GM18502 (cell line): Measurements from ENCODE around the gene SHB.
A peak's percentile ranks its signal among the peaks of the same experiment; 100 is the strongest.

Source experiments
- ATAC-seq: cut with Tn5 transposase; IDR thresholded peaks from one replicate; pipeline ENCODE4 v1.9.1; 2021; ENCODE audit warnings: mild to moderate bottlenecking; ENCODE audit not compliant: unreplicated experiment, poor library complexity

The SHB gene

DNA sequence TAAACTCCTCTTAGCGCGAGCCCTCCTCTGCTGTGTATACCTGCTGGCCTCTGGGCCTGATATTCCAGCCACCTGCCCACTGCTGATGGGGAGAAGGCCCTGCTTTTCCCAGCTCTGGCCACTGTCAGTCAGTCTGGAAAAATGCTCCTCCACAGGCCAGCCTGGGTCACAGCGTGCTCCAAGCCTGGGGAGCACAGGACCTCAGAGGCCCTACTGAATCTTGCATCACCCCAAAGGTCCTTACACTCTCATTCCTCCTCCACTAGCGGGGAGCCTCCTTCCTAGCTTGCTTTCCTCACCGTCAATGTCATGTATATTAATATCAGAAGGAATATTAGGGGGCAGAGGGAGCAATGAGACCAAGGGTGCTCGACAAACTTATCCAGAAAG is 73.7 kb downstream of the SHB start:
- no peak for ATAC-seq

DNA sequence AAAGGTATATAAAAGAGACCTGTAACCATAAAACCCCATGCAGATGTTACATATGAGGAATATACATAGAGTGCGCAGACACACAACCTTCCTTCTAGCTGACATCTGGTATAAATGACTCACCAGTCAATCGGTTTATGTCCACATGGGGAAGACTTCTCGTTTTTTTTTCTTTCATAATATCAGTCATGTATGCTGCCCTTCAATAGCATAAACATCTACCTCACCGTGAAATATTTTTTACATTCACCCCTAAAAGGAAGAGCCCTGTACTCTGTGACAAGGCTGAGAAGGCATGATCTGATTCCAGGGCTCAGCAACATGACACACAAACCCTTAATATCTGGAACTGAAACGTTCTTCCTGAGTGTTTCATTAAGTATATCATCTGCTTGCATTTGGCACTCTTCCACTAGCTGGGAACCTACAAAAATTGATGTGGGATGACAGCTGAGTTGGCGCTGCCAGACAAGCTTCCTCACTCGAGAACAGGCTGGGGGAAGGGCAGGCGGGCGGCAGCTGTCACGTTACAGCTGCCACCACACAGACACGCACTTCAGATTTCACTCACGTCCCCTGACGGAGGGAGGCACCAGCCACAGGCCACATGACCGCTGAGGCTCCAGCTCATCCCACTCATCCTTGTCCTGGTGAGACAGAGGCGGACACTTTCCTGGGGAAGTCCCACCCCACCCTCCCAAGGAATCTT is 74.2 kb downstream of the SHB start:
- ATAC-seq, result peak; percentile 84

DNA sequence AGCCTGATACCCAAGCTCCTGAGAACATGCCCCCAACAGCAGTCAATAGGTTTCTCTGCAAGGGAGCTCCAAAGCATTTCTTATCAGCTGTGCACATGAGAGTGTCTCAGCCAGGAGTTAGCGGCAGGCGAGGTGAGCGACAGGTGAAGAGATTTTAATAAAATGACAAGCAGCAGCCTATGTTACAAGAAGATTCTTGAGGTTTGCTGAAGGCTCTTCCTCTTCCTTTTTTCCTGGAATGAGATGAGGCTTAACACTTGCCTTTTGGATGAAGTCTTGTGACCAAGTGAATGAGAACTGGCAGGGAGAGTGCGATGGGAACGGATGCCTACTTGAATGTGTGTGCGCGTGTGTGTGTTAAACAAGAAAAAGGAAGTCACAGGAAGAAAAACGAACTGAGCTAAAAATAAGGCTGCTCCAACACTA is 76.1 kb downstream of the SHB start:
- ATAC-seq, result no peak

DNA sequence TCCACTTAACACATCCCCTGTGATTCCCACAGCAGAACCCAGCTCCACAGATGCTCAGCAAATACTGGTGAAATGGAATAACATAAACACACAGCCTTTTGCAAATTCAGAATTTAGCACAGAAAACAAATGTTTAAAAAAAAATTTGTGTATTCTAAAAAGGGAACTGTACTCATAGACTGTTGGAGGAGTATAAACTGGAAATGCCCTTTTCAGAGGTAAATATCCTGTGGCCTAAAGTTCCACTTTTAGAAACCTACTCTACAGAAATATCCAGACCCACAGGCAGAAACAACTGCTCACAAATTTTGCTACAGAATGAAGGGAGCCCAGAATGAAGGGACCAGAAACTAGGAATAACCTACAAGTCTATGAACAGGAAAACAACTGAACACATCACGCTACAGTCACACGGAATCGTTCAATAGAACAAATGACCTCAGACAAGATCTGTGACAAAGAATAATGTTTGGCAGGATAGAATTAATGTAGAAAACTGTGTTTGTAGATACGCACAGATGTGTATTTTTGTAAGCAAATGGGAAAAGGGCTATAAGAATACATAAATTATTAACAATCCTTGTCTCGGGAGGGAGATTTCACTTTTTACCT is 78.5 kb downstream of the SHB start:
- no peak for ATAC-seq

DNA sequence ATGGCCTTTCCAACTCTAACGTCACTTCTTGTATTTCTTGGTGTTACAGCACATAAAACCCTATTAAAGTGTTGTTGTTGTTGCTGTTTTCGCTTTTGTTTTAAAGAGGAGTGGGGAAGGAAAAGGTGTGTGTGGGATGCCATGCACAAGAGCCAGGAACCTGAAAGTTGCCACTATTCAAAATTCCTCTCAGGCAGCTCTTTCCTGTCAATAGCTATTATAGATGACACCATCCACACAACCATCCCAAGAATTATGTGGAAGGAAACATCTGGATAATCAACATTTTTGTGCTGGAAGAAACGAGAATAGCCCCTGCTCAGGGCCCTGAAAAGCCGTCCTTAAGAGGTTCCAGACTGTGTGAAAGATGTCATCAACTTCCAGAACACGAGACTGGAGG is 79.3 kb downstream of the SHB start:
- ATAC-seq, result no peak

DNA sequence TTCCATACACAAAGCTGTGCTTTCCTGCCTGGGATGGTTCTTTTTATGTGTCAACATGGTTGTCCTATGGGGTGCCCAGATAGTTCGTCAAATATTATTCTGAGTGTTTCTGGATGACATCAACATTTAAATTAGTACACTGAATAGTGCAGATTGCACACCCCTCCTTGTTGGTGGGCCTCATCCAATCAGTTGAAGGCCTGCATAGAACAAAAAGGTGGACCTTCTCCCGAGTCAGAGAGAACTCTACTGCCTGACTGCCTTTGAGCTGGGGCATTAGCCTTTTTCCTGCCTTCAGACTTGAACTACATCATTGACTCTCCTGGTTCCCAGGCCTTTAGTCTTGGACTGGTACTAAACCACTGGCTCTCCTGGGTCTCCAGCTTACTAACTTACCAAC is 80.4 kb downstream of the SHB start:
- no peak for ATAC-seq

DNA sequence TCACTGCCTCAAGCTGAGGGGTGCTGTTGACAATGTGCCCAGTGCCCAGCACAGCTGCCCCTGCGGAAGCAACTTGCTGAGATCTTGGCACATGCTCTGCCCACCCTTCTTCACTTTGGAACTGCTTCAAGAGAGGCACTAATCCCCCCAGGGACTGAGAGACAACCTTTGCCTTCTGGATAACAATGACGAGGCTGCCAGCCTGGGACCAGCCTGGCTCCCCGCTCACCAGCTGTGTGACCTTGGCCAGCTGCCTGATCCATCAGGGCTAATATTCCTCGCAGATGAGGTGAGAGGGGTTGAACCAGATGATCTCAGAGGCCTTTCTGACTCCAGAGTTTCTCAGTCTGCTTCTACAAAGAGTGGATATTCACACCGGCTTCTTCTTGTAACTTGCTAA is 81.0 kb downstream of the SHB start:
- ATAC-seq, result no peak

DNA sequence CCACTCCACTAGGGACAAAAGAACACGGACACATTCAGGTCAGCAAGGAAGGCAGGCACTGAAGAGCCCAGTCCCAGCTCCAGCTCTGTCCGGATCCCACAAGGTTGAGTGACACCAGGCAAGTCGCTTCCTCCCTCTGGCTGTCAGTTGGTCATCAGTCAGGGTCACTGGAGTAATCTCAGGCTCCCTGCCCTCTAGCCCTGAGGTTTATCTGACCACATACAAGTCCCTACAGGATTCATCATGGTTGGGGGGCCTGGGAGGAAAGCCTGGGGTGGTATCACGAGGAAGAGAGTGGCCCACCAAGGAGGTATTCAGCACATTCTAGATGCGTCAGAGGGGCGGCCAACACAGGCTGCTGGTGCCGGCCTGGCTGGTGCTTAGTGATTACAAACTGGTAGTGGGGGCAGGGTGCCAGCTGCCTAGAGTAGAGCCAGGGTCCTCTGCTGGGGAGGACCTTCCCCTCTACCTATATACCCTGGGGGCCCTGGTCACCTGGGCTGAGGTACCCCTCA is 81.5 kb downstream of the SHB start:
- no peak for ATAC-seq

DNA sequence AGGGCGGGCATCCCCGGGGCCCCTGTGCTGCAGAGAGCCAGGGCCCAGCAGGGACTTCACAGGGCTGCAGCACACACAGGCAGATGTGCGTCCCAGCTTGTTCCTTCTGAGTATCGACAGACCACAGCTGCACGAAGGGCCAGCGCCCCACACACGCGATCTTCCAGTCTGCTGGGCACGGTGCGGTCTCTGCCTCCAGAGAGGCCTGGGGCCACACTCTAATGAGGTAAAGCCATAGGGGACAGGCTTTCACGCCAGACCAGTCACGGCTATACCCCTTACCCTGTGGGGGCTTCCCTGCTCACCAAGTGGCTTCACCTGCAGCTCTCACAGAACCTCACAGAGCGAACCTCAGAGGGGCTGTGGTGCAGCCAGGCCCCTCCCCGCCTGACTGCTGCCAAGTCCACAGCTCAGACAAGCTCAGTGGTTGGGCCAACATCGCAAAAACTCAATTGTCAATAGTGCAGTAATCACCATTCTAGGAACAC is 82.2 kb downstream of the SHB start:
- peak; percentile 71 for ATAC-seq

DNA sequence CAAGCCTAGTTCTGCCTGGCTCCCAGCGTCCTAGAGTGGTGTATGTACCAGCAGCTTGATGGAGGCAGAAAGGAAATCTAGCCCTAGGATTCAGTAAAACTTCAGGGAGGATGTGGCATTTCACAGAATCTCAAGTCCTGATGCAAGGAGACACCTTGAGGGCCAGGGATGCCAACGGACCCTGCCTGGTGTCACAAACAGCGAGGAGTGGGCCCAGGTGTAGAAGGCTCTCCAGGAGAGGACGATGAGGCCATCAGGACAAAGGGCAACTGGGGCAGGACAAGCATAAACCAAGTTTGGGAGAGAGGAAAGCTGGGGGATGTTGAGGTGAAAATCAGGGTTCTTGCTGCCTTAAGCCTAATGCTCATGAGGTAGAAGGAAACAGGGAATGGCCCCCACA is 83.0 kb downstream of the SHB start:
- no peak for ATAC-seq

DNA sequence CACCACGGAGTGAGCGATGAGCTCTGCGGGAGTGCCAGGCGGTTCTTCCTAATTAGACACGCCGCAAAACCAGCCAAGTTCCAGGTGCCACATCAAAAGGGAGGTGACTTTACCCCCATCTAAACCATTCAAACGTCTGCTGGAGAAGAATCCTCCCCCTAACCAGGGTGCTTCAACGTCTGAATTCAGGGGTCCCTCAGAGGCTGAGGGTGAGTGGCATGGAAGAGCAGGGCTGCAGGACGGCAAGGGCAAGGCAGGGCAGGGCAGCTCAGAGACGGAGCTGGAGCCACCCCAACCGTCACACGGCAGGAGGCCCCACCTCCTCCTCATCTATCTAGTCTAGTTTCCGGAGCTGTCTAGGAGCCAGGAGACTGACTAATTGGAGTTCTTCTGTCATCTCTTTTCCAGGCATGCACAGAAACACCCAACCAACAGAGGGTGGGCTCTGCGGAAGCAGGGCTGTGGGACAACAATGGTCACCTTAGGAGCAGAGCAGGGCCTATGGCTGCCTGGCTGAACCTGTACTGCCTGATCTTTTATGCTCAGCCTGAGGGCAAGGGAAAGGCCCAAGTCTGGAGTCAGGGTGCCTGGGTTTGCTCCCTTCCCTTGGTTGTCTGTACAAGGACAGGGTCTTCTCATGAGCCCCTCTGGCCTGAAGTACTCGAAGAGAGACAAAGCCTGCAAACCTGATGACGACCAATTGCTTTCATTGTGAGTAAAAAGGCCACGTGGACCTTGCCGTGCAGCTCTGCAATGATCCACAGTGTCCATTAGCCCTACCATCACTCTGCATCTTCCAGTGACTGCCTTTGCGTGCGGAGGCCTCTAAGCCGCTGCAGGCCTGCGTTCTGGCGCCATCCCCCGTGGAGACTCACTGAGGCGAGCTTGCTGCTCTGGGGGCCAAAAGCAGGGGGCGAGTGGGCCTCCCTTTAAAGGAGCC is 84.1 kb downstream of the SHB start:
- ATAC-seq, result no peak

DNA sequence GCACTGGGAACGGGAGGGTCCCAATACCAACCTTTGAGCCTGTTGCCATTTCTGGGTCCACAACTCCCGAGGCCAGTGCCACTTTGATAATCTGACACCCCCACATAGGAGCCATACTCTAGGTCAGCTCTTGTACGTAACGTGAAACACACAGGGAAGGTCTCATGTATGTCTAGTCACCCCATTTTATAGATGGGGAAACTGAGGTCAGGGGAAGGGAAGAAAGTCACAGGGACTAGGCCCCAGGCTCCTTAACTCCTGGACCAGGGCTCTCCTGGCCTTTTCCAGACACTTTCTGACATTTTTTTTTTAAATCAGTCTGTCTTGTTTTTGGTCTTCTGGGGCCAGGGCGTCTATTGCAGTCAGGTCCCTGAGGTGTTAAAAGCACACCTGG is 84.8 kb downstream of the SHB start:
- no peak for ATAC-seq

DNA sequence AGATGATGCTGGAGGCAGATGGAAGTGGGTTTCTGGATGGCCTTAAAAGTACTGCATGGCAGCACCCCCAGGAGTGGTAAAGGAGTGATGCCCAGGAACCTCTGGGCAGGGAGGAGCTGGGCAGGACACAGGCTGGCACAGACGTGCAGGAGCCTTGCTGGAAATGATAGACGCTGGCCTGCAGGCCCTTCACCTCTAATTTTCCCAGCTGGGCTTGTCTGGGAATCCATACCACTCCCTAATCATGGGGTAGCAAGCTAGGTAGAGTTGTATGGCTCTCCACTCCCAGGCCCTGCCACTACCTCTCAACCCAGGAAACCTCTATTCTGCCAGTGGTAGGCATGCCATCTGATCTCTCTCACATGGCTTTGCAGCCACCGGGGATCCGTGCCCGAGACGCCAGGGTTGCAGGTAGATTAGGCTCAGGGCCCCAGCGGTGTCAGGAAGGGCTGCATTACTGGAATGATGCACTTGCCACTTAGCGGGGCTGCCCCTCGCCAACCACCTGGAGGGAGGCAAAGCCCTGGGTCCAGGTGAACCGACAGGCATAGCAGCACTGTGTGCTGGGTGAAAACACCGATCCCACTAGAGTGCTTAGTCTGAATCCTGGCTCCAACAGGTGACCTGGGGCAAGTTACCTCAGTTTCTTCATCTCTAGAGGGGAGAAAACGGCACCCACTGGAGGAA is 85.5 kb downstream of the SHB start:
- ATAC-seq, result no peak

DNA sequence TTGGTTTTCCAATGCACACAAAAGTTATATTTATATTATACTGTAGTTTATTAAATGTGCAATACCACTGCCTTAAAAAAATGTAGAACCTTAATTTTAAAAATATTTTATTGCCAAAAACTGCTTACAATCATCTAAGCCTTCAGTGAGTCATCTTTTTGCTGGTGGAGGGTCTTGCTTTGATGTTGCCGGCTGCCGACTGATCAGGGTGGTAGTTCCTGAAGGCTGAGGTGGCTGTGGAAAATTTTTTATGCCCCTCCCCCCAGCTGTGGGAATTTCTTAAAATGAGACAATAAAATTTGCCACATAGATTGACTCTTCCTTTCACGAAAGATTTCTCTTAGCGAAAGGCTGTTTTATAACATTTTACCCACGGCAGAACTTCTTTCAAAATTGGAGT is 89.2 kb downstream of the SHB start:
- no peak for ATAC-seq

DNA sequence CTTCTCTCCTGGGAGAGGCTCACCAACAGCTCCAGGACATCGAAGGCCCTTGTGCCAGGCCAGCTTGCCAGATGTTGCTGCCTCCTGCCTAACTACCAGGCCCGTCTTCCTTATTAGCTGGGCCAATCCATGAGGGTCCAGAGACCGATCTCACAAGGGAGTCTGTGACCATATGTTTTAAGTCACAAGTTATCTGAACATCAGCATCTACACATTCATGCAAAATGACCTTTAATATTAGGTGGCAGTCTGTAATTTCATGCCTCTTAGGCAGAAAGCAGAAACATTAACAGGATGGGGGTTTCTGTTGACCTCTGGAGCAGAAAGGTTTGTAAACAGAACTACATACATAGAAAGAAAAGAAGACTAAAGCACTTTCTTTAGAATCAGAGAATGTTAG is 90.0 kb downstream of the SHB start:
- no peak for ATAC-seq

DNA sequence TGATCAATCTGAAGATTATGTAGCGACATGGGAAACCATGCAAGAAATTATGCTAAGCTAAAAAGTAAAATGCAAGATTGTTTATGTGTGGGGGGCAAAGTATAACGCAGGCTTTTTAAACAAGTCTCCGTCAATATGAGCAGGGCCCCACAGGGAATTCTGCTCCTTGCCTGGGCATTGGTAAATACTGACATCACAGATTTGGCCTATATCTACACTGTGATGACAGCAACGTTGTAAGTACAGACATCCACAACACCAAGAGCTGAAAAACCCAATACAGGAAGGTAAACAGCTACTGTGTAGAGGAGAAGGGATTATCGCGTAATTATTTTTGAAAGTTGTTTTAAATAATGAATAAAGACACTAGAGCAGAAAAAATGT is 90.6 kb downstream of the SHB start:
- no peak for ATAC-seq

DNA sequence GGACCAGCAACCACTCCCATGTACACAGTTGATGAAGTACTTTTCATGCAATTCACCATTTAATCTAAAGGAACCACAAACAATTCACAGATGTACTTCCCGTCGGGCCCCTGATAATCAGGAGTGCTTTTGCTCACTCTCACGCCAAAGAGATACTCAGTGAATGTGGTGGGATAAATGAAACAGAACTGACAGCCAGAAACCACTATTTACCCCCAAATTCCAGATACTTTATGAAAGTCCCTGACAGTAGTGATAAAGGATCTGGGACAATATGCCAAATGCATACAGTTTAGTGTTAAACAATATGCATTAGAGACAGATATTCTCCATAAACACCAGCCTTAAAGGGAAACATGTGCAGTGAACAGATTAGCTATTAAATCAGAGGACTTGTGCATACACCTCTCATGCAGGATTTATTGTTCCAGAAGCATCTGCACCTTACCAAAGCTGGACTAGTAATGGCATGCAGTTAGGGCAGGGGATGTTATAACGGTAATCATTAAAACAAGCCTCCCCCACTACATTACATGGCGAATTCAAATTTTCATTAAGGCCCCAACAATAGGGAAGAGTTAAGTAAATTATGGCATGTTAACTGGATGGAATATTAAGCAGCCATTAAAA is 91.1 kb downstream of the SHB start:
- no peak for ATAC-seq

DNA sequence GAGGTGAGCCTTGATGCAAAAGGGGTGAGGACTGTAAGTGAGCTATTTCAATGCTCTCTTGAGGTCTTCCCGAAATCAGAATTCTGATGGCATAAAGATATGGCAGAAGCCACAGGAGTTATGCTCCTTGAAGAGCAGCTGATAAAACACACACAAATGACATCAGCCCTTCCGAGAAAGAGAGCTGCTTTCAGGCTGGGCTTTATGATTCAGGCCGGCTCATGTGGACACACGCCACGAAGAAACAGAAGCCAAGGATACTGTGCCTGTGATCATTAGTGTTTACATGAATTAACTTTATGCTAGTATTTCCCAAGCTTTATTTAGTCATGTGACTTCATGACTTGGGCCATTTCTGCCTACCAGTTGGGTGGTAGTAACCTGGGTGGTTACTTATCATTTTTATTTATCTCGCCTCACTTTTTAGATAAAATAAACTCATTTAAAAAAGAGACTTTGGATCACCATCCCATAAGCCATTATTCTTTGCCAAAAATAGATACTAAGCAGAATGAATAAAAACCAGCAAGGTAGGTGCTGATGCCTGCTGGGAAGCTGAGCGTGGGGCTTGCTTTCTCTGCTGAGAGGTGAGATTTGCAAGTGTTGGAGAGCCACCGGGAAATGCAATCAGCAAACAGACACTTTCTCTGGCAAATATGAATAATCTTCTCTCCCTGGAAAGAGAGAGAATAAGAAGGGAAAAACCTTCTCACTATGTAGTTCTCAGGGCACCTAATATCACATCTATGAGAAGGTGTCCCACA is 92.1 kb downstream of the SHB start:
- ATAC-seq, result no peak

DNA sequence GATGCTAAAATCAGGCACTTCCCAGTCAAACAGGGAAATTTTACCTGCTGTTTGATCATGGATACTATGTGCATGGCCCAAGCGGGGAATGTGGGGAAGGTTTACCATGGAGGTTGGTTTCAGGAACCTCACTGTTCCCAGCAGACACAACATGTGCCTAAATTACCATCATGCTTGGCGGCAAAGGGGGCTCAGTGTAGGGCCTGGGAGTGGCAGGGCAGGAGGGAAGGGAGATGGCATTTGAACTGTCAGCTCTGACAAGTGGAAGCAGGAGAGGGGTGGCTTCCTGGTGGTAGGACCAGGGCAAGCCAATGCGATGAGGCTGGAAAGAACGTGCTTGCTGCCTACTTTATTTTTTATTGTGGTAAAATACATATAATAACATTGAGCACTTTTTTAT is 93.4 kb downstream of the SHB start:
- no peak for ATAC-seq
